ENCODE measurements around the gene MUC5AC. TPM values are rescaled to one million over a fixed set of nuclear protein-coding genes. Genes with fewer than 3 reads are reported as not detected.
"Not testable (repeated sequence)": the region's sequence is repeated elsewhere in the genome, so short reads cannot be mapped to it uniquely, and the experiment has no call there.

MUC5AC gene
- total RNA-seq, 2 donors from 2014 or later: not detected

- no peak for ATAC-seq
- H3K27me3 Mint-ChIP-seq: no peaks in the 10 kb centered on the region
Measured at GRCh38 chr11:1167751-1168231, 10.0 kb downstream of the MUC5AC start.

GRCh38 chr11:1168256-1168655 is 10.5 kb downstream of the MUC5AC start:
- no peak overlapping the region for H3K4me3 Mint-ChIP-seq
- no peaks in the 10 kb centered on the region for H3K36me3 Mint-ChIP-seq (ENCODE audit: low read depth)
- no peak for ATAC-seq
- no peaks in the 10 kb centered on the region for H3K9me3 ChIP-seq (ENCODE audit: control insufficient read depth, low read length, poor library complexity, severe bottlenecking)
- H3K27ac Mint-ChIP-seq: no peak overlapping the region
- no peak for DNase-seq
- no peaks in the 10 kb centered on the region for H3K4me1 Mint-ChIP-seq
- no peaks in the 10 kb centered on the region for H3K27me3 Mint-ChIP-seq

More at GRCh38 chr11:1167751-1168231, 10.0 kb downstream of the MUC5AC start:
- H3K4me1 Mint-ChIP-seq: no peaks in the 10 kb centered on the region
- no peaks in the 10 kb centered on the region for H3K9me3 ChIP-seq (ENCODE audit: control insufficient read depth, low read length, poor library complexity, severe bottlenecking)
- H3K4me3 Mint-ChIP-seq: no peak overlapping the region
- DNase-seq: no peak
- no peaks in the 10 kb centered on the region for H3K36me3 Mint-ChIP-seq (ENCODE audit: low read depth)
- no peak overlapping the region for H3K27ac Mint-ChIP-seq

GRCh38 chr11:1168721-1169161 is 11.0 kb downstream of the MUC5AC start:
- H3K27ac Mint-ChIP-seq: no peak overlapping the region
- H3K9me3 ChIP-seq (ENCODE audit: control insufficient read depth, low read length, poor library complexity, severe bottlenecking): no peaks in the 10 kb centered on the region
- H3K36me3 Mint-ChIP-seq (ENCODE audit: low read depth): no peaks in the 10 kb centered on the region
- ATAC-seq (no peak), DNase-seq (no peak)
- no peaks in the 10 kb centered on the region for H3K27me3 Mint-ChIP-seq
- H3K4me3 Mint-ChIP-seq: no peak overlapping the region
- no peaks in the 10 kb centered on the region for H3K4me1 Mint-ChIP-seq

- H3K27me3 Mint-ChIP-seq: no peaks in the 10 kb centered on the region
- H3K36me3 Mint-ChIP-seq (ENCODE audit: low read depth): no peaks in the 10 kb centered on the region
- no peaks in the 10 kb centered on the region for H3K9me3 ChIP-seq (ENCODE audit: control insufficient read depth, low read length, poor library complexity, severe bottlenecking)
- H3K27ac Mint-ChIP-seq: no peak overlapping the region
- H3K4me3 Mint-ChIP-seq: no peak overlapping the region
- ATAC-seq (no peak), DNase-seq (no peak)
- no peaks in the 10 kb centered on the region for H3K4me1 Mint-ChIP-seq
Measured at GRCh38 chr11:1171223-1171984, 13.7 kb downstream of the MUC5AC start.

- DNase-seq: no peak
- Mint-ChIP-seq H3K27me3 (no peaks in the 10 kb centered on the region), H3K4me3 (no peak overlapping the region), H3K27ac (no peak overlapping the region), H3K36me3 (ENCODE audit: low read depth) (no peaks in the 10 kb centered on the region), H3K4me1 (no peaks in the 10 kb centered on the region)
- H3K9me3 ChIP-seq (ENCODE audit: control insufficient read depth, low read length, poor library complexity, severe bottlenecking): no peaks in the 10 kb centered on the region
- no peak for ATAC-seq
Measured at GRCh38 chr11:1171985-1172728, 14.4 kb downstream of the MUC5AC start.

- Mint-ChIP-seq H3K27me3 (no peaks in the 10 kb centered on the region), H3K27ac (no peak overlapping the region), H3K36me3 (ENCODE audit: low read depth) (no peaks in the 10 kb centered on the region), H3K4me1 (no peaks in the 10 kb centered on the region), H3K4me3 (no peak overlapping the region)
- no peaks in the 10 kb centered on the region for H3K9me3 ChIP-seq (ENCODE audit: control insufficient read depth, low read length, poor library complexity, severe bottlenecking)
- no peak for ATAC-seq
- DNase-seq: no peak
Measured at GRCh38 chr11:1172729-1173117, 15.0 kb downstream of the MUC5AC start.

GRCh38 chr11:1173396-1173795 is 15.6 kb downstream of the MUC5AC start:
- not testable (repeated sequence) for H3K27ac Mint-ChIP-seq; ATAC-seq; H3K27me3 Mint-ChIP-seq; H3K36me3 Mint-ChIP-seq (ENCODE audit: low read depth); H3K9me3 ChIP-seq (ENCODE audit: control insufficient read depth, low read length, poor library complexity, severe bottlenecking); H3K4me3 Mint-ChIP-seq; DNase-seq; H3K4me1 Mint-ChIP-seq

GRCh38 chr11:1174441-1175370 is 17.0 kb downstream of the MUC5AC start:
- H3K27me3 Mint-ChIP-seq: no peaks in the 10 kb centered on the region
- H3K27ac Mint-ChIP-seq: no peak overlapping the region
- no peak for ATAC-seq
- H3K9me3 ChIP-seq (ENCODE audit: control insufficient read depth, low read length, poor library complexity, severe bottlenecking): no peaks in the 10 kb centered on the region
- DNase-seq: peak in 1 of 3 donors; percentile 9
- H3K36me3 Mint-ChIP-seq (ENCODE audit: low read depth): no peaks in the 10 kb centered on the region
- no peak overlapping the region for H3K4me3 Mint-ChIP-seq
- H3K4me1 Mint-ChIP-seq: no peaks in the 10 kb centered on the region

GRCh38 chr11:1175461-1176223 is 17.9 kb downstream of the MUC5AC start:
- Mint-ChIP-seq H3K27me3 (no peaks in the 10 kb centered on the region), H3K4me1 (no peaks in the 10 kb centered on the region), H3K4me3 (no peak overlapping the region), H3K27ac (no peak overlapping the region), H3K36me3 (ENCODE audit: low read depth) (no peaks in the 10 kb centered on the region)
- no peak for ATAC-seq
- peak in 1 of 3 donors; percentile 6 for DNase-seq
- no peaks in the 10 kb centered on the region for H3K9me3 ChIP-seq (ENCODE audit: control insufficient read depth, low read length, poor library complexity, severe bottlenecking)

GRCh38 chr11:1176224-1177019 is 18.7 kb downstream of the MUC5AC start:
- no peaks in the 10 kb centered on the region for H3K36me3 Mint-ChIP-seq (ENCODE audit: low read depth)

GRCh38 chr11:1177020-1177770 is 19.4 kb downstream of the MUC5AC start:
- H3K9me3 ChIP-seq (ENCODE audit: control insufficient read depth, low read length, poor library complexity, severe bottlenecking): no peaks in the 10 kb centered on the region
- no peak for ATAC-seq
- no peak for DNase-seq
- no peaks in the 10 kb centered on the region for H3K27me3 Mint-ChIP-seq
- no peaks in the 10 kb centered on the region for H3K36me3 Mint-ChIP-seq (ENCODE audit: low read depth)
- no peak overlapping the region for H3K4me3 Mint-ChIP-seq
- H3K4me1 Mint-ChIP-seq: no peaks in the 10 kb centered on the region
- no peak overlapping the region for H3K27ac Mint-ChIP-seq

More at GRCh38 chr11:1176224-1177019, 18.7 kb downstream of the MUC5AC start:
- DNase-seq (peak in 1 of 3 donors; percentile 5), ATAC-seq (no peak)
- Mint-ChIP-seq H3K4me3 (no peak overlapping the region), H3K4me1 (no peaks in the 10 kb centered on the region), H3K27ac (no peak overlapping the region), H3K27me3 (no peaks in the 10 kb centered on the region)
- no peaks in the 10 kb centered on the region for H3K9me3 ChIP-seq (ENCODE audit: control insufficient read depth, low read length, poor library complexity, severe bottlenecking)
